Activated CD4-positive, alpha-beta memory T cell treated with anti-CD3 and anti-CD28 coated beads for 36 hours (primary cell): ENCODE measurements around the gene AKAIN1. TPM values are rescaled to one million over a fixed set of nuclear protein-coding genes. Genes with fewer than 3 reads are reported as not detected.

ENCODE experiments used
- CTCF ChIA-PET: fragments of 350-600 bp; sonication (Branson Sonifier 250); formaldehyde crosslinking; loops from one replicate; lab custom pipeline; 2021; ENCODE audit warnings: antibody characterized with exemption, inconsistent platforms; lab: Charles Lee
- POLR2A ChIA-PET: fragments of 350-600 bp; sonication (Branson Sonifier 250); formaldehyde crosslinking; loops from one replicate; lab custom pipeline; 2021; ENCODE audit warnings: antibody characterized with exemption; lab: Charles Lee
- DNase-seq: peaks from one replicate; pipeline ENCODE4 v3.0.0-alpha.2; 2020
- H3K27ac Mint-ChIP-seq: one replicate; pipeline ENCODE4 v1.8.0; 2021; ENCODE audit warnings: mixed read lengths
- H3K27me3 Mint-ChIP-seq: one replicate; pipeline ENCODE4 v1.8.0; 2021; ENCODE audit warnings: mixed read lengths
- H3K36me3 Mint-ChIP-seq: one replicate; pipeline ENCODE4 v1.8.0; 2021; ENCODE audit warnings: mixed read lengths
- H3K4me1 Mint-ChIP-seq: one replicate; pipeline ENCODE4 v1.8.0; 2021; ENCODE audit warnings: low read depth, mixed read lengths
- H3K4me3 Mint-ChIP-seq: one replicate; pipeline ENCODE4 v1.8.0; 2021; ENCODE audit warnings: mild to moderate bottlenecking, mixed read lengths
- H3K9me3 Mint-ChIP-seq: one replicate; pipeline ENCODE4 v1.8.0; 2021; ENCODE audit warnings: mixed read lengths
- intact Hi-C: fragments of 100-400 bp; cut with micrococcal nuclease; formaldehyde crosslinking; loops from one replicate; pipeline ENCODE4 v1.15.1; 2023
- total RNA-seq, 2 experiments: library from RNA; stranded (reverse); gene quantifications; one replicate each; pipeline ENCODE4 v1.2.3, GENCODE V29; 2021

AKAIN1 gene
- total RNA-seq, 2 experiments from 2014 or later = not detected

- Mint-ChIP-seq H3K4me1 (no peaks in the 10 kb centered on the region), H3K4me3 (no peak overlapping the region), H3K9me3 (peaks cover 37% of the 10 kb centered on the region), H3K27me3 (peaks cover 8% of the 10 kb centered on the region), H3K36me3 (peaks cover 18% of the 10 kb centered on the region), H3K27ac (no peak overlapping the region)
- intact Hi-C loops = no loop called here
- CTCF ChIA-PET = no interaction called here
- DNase-seq = no peak
- POLR2A ChIA-PET = no interaction called here
Observed at GRCh38 chr18:5122272-5122671, 74.8 kb downstream of the AKAIN1 start.

DNA sequence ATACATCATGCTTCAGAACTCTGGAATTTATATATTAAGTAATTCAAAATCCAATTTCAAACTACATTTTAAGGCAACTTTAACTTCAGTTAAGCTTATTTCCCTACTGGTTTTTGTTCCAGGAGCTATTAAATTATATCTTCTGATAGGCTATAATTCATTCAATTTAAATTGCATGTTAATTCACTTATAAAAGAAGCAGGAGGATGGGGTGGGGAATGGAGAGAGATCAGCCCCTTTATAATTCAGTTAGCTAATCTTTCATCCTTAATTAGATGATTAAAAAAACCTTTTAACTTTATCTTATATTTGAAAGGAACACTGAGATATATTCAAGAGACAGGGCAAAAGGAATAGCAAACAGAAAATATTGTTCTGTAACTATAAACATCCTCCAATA lies 86.8 kb downstream of the AKAIN1 start:
- no peak overlapping the region for H3K27ac Mint-ChIP-seq
- no peak for DNase-seq
- intact Hi-C loops = no loop called here
- H3K27me3 Mint-ChIP-seq = peaks cover 2% of the 10 kb centered on the region
- POLR2A ChIA-PET = no interaction called here
- H3K4me1 Mint-ChIP-seq = no peaks in the 10 kb centered on the region
- H3K9me3 Mint-ChIP-seq = peaks cover 9% of the 10 kb centered on the region
- no peak overlapping the region for H3K4me3 Mint-ChIP-seq
- H3K36me3 Mint-ChIP-seq = no peaks in the 10 kb centered on the region
- CTCF ChIA-PET = no interaction called here

GRCh38 chr18:5107988-5108387 lies 89.1 kb downstream of the AKAIN1 start:
- Mint-ChIP-seq H3K36me3 (no peaks in the 10 kb centered on the region), H3K4me1 (no peaks in the 10 kb centered on the region), H3K4me3 (no peak overlapping the region), H3K27ac (no peak overlapping the region), H3K27me3 (peaks cover 1% of the 10 kb centered on the region), H3K9me3 (no peaks in the 10 kb centered on the region)
- intact Hi-C loops = no loop called here
- DNase-seq = no peak
- POLR2A ChIA-PET = no interaction called here
- CTCF ChIA-PET = no interaction called here

GRCh38 chr18:5106730-5107129 lies 90.3 kb downstream of the AKAIN1 start:
- ChIA-PET POLR2A (no interaction called here), CTCF (no interaction called here)
- no peak overlapping the region for H3K4me3 Mint-ChIP-seq
- no peak overlapping the region for H3K27ac Mint-ChIP-seq
- DNase-seq = no peak
- intact Hi-C loops = no loop called here
- H3K9me3 Mint-ChIP-seq = no peaks in the 10 kb centered on the region
- H3K27me3 Mint-ChIP-seq = peaks cover 1% of the 10 kb centered on the region
- no peaks in the 10 kb centered on the region for H3K4me1 Mint-ChIP-seq
- no peaks in the 10 kb centered on the region for H3K36me3 Mint-ChIP-seq

GRCh38 chr18:5104246-5104645 lies 92.8 kb downstream of the AKAIN1 start:
- Mint-ChIP-seq H3K36me3 (no peaks in the 10 kb centered on the region), H3K4me1 (no peaks in the 10 kb centered on the region), H3K27ac (no peak overlapping the region), H3K27me3 (peaks cover 1% of the 10 kb centered on the region), H3K9me3 (no peaks in the 10 kb centered on the region), H3K4me3 (no peak overlapping the region)
- intact Hi-C loops = no loop called here
- ChIA-PET POLR2A (no interaction called here), CTCF (no interaction called here)
- DNase-seq = no peak

DNA sequence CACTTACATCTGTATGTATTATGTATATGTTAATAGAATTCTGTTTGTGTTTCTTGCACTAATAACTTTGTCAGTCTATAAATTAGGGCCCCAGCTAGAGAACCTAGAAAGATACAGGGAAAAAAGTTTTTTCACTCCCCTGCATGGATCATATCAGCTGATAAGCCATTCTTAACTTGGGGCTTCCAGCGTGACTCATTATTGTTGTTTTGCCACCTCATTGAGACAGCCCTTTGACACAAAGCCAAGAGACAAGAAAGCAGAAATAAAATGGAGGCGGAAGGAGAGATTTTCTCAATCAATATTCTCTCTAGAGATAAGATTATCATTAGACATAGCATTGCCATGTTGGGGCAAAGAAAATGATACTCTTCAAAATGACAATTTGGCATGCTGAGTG lies 93.4 kb downstream of the AKAIN1 start:
- CTCF ChIA-PET = no interaction called here
- H3K9me3 Mint-ChIP-seq = no peaks in the 10 kb centered on the region
- H3K27me3 Mint-ChIP-seq = peaks cover 1% of the 10 kb centered on the region
- no peak overlapping the region for H3K4me3 Mint-ChIP-seq
- POLR2A ChIA-PET = no interaction called here
- no peaks in the 10 kb centered on the region for H3K4me1 Mint-ChIP-seq
- no peaks in the 10 kb centered on the region for H3K36me3 Mint-ChIP-seq
- no peak for DNase-seq
- H3K27ac Mint-ChIP-seq = no peak overlapping the region
- intact Hi-C loops = no loop called here

DNA sequence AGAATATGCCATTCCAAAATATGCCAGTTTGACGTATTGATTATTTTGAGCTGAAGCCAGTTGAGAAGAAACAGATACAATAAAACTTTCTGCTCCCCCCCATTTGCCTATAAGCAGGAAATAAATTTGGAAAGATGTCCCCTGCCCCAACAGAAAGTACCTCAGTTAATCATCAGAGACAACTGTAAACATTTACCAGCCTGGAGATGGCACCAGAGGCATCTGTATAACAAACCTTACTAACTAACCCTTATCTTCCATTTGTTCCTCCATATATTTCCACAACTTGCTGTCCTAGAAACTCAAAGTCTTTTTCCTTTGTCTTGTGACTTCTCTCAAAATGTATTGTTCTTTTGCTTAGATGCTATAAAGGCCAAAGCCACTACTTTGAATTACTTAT lies 93.8 kb downstream of the AKAIN1 start:
- Mint-ChIP-seq H3K9me3 (no peaks in the 10 kb centered on the region), H3K27ac (no peak overlapping the region), H3K36me3 (no peaks in the 10 kb centered on the region), H3K4me3 (no peak overlapping the region), H3K27me3 (peaks cover 1% of the 10 kb centered on the region), H3K4me1 (no peaks in the 10 kb centered on the region)
- intact Hi-C loops = no loop called here
- DNase-seq = no peak
- POLR2A ChIA-PET = no interaction called here
- CTCF ChIA-PET = no interaction called here

GRCh38 chr18:5097116-5097703 lies 99.8 kb downstream of the AKAIN1 start:
- no peak overlapping the region for H3K4me3 Mint-ChIP-seq
- H3K9me3 Mint-ChIP-seq = peaks cover 3% of the 10 kb centered on the region
- H3K27ac Mint-ChIP-seq = no peak overlapping the region
- DNase-seq = no peak
- intact Hi-C loops = no loop called here
- POLR2A ChIA-PET = no interaction called here
- CTCF ChIA-PET = no interaction called here
- H3K36me3 Mint-ChIP-seq = no peaks in the 10 kb centered on the region
- no peaks in the 10 kb centered on the region for H3K27me3 Mint-ChIP-seq
- H3K4me1 Mint-ChIP-seq = no peaks in the 10 kb centered on the region

GRCh38 chr18:5095239-5095638 lies 101.8 kb downstream of the AKAIN1 start:
- H3K27me3 Mint-ChIP-seq = no peaks in the 10 kb centered on the region
- no peak overlapping the region for H3K27ac Mint-ChIP-seq
- intact Hi-C loops = no loop called here
- POLR2A ChIA-PET = no interaction called here
- peaks cover 9% of the 10 kb centered on the region for H3K9me3 Mint-ChIP-seq
- H3K4me3 Mint-ChIP-seq = no peak overlapping the region
- no peak for DNase-seq
- CTCF ChIA-PET = no interaction called here
- peaks cover 1% of the 10 kb centered on the region for H3K36me3 Mint-ChIP-seq
- H3K4me1 Mint-ChIP-seq = no peaks in the 10 kb centered on the region

GRCh38 chr18:5093902-5094301 lies 103.2 kb downstream of the AKAIN1 start:
- H3K27me3 Mint-ChIP-seq = no peaks in the 10 kb centered on the region
- no peak overlapping the region for H3K27ac Mint-ChIP-seq
- intact Hi-C loops = no loop called here
- POLR2A ChIA-PET = no interaction called here
- H3K9me3 Mint-ChIP-seq = peaks cover 16% of the 10 kb centered on the region
- no peak overlapping the region for H3K4me3 Mint-ChIP-seq
- peaks cover 1% of the 10 kb centered on the region for H3K36me3 Mint-ChIP-seq
- DNase-seq = no peak
- no peaks in the 10 kb centered on the region for H3K4me1 Mint-ChIP-seq
- CTCF ChIA-PET = no interaction called here

Other genes starting within 250 kb of the AKAIN1 start
- gene ZBTB14, start 98.5 kb upstream of the AKAIN1 start, total RNA-seq = 10 to 100 TPM; 19.3 to 19.6 TPM